Astrocyte (in vitro differentiated cells and primary cell): ENCODE measurements around the gene DLST.

Experiments used
- CTCF ChIP-seq: IDR thresholded peaks from 2 replicates; pipeline ENCODE4 v1.5.1; 2011; ENCODE audit warnings: low read depth, mild to moderate bottlenecking, inconsistent platforms, low read length, moderate library complexity; ENCODE audit not compliant: insufficient read depth
- EZH2 ChIP-seq: IDR thresholded peaks from 2 replicates; pipeline ENCODE4 v1.6.1; 2012; ENCODE audit warnings: mild to moderate bottlenecking, low read length, inconsistent platforms; ENCODE audit not compliant: insufficient read depth

- TF ChIP-seq CTCF (no peak), EZH2 (no peak)
These were observed 8.5 kb downstream of the DLST start for GRCh38 chr14:74890262-74890661.
